ENCODE data around the gene DCAF17.

DNA sequence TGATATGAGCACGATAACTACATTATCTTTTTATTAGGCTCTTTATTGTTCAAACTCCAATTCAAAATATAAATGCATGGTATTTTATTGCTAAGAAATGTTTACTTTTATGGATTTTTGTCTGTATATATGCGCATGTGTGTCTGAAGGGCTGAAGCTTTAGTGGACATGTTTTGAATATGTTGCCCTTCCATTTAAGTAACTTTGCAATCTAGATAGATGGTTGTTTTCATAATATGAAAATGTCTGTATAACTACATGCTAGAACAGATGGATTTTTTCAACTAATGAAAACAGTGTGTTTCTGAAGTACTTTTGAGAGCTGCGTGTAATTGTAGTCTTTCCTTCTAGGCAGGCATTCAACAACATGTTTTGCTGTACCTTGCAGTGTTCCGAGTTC, 18.7 kb downstream of the DCAF17 start:
- TF ChIP-seq POLR2A (IDR thresholded peaks at IDR 0.05; ENCODE audit: low read depth, low read length) (no peak), POU2F2 (IDR thresholded peaks at IDR 0.05; ENCODE audit: low read depth, low read length) (no peak), TAF1 (IDR thresholded peaks at IDR 0.05; ENCODE audit: low read depth, low read length) (no peak)
